ENCODE results near the gene MDC1. TPM values are rescaled to one million over a fixed set of nuclear protein-coding genes. Genes with fewer than 3 reads are reported as not detected.

MDC1 gene
- total RNA-seq, 1 experiment from 2014 or later = 75.8 TPM

- ChIA-PET RAD21 (ENCODE audit: low non-redundant PET in 1 of 2, low total read pairs in 2 of 2, uncharacterized antibody in 2 of 2, unreplicated experiment in 2 of 2) (interaction anchor here in 1 of 2 experiments (0.5 kb wide), 1 partner anchor 188 kb away, joined by 6 read pairs; no protein-coding TSS in a partner anchor), POLR2A (interaction anchor here (0.8 to 16.4 kb wide), 6 partner anchors 10 to 63 kb away, joined by 3 to 680 read pairs (median 4); partner anchors contain the start of gene MDC1), CTCF (no interaction called here)
- H2AFZ ChIP-seq (ENCODE audit: low read depth, low read length, poor library complexity, severe bottlenecking) = no peak overlapping the region
- no peak overlapping the region for H3K27ac ChIP-seq (ENCODE audit: low read depth, low read length)
- no peak overlapping the region for H3K4me2 ChIP-seq (ENCODE audit: low read length)
- H3K79me2 ChIP-seq (ENCODE audit: insufficient read depth, low read length) = peaks cover 7% of the 10 kb centered on the region
- no peak overlapping the region for H3K4me3 ChIP-seq (replicated peaks in 1 of 2; ENCODE audit: low read depth in 1 of 2, low read length in 2 of 2)
- no peaks in the 10 kb centered on the region for H3K27me3 ChIP-seq (ENCODE audit: insufficient read depth, low read length)
- TF ChIP-seq REST (IDR thresholded peaks at IDR 0.05; ENCODE audit: low read depth) = no peak
- TF ChIP-seq SIN3A (IDR thresholded peaks at IDR 0.05; ENCODE audit: low read depth) = no peak
- H3K36me3 ChIP-seq (ENCODE audit: control insufficient read depth in 1 of 2, insufficient read depth in 2 of 2, low read length in 2 of 2) = peaks cover 5 to 7% of the 10 kb centered on the region in 2 experiments; a peak in 1 of 4 replicates
- no TSS peak for BruUV-seq (replicated peaks)
- ATAC-seq (no peak), DNase-seq (ENCODE audit: low read depth, low spot score) (no peak)
- H3K4me1 ChIP-seq (ENCODE audit: control insufficient read depth in 1 of 2, insufficient read depth in 2 of 2, low read length in 2 of 2) = peaks cover 21 to 50% of the 10 kb centered on the region in 2 experiments
- no peaks in the 10 kb centered on the region for H3K9me3 ChIP-seq (ENCODE audit: control insufficient read depth in 1 of 2, insufficient read depth in 1 of 2, low read depth in 1 of 2, low read length in 2 of 2)
- H3K9ac ChIP-seq (ENCODE audit: low read length) = no peak overlapping the region
- intact Hi-C loops (cut with micrococcal nuclease) = no loop called here
- H3K9me2 ChIP-seq (ENCODE audit: insufficient read depth) = no peaks in the 10 kb centered on the region
- no peaks in the 10 kb centered on the region for H4K20me1 ChIP-seq (ENCODE audit: insufficient read depth)
These were observed 21.5 kb upstream of the MDC1 start for GRCh38 chr6:30738532-30738931.

GRCh38 chr6:30735668-30736314 lies 18.7 kb upstream of the MDC1 start:
- intact Hi-C loops (cut with micrococcal nuclease) = no loop called here
- POLR2A ChIA-PET = interaction anchor here (0.7 to 1.5 kb wide), 2 partner anchors 10 to 123 kb away, joined by 3 to 4 read pairs; no protein-coding TSS in a partner anchor
- DNase-seq (ENCODE audit: low read depth, low spot score) (no peak), ATAC-seq (no peak)
- RAD21 ChIA-PET (ENCODE audit: low non-redundant PET in 1 of 2, low total read pairs in 2 of 2, uncharacterized antibody in 2 of 2, unreplicated experiment in 2 of 2) = no interaction called here
- H3K27me3 ChIP-seq (ENCODE audit: insufficient read depth, low read length) = no peaks in the 10 kb centered on the region
- no peak overlapping the region for H2AFZ ChIP-seq (ENCODE audit: low read depth, low read length, poor library complexity, severe bottlenecking)
- H3K79me2 ChIP-seq (ENCODE audit: insufficient read depth, low read length) = no peaks in the 10 kb centered on the region
- no peak overlapping the region for H3K9ac ChIP-seq (ENCODE audit: low read length)
- H3K36me3 ChIP-seq (ENCODE audit: control insufficient read depth in 1 of 2, insufficient read depth in 2 of 2, low read length in 2 of 2) = peaks cover 2 to 3% of the 10 kb centered on the region in 2 experiments; a peak in 1 of 4 replicates
- no peak overlapping the region for H3K4me2 ChIP-seq (ENCODE audit: low read length)
- no peaks in the 10 kb centered on the region for H3K9me3 ChIP-seq (ENCODE audit: control insufficient read depth in 1 of 2, insufficient read depth in 1 of 2, low read depth in 1 of 2, low read length in 2 of 2)
- H4K20me1 ChIP-seq (ENCODE audit: insufficient read depth) = no peaks in the 10 kb centered on the region
- CTCF ChIA-PET = interaction anchor here (1.1 kb wide), 1 partner anchor 254 kb away, joined by 3 read pairs; no protein-coding TSS in a partner anchor
- H3K4me3 ChIP-seq (replicated peaks in 1 of 2; ENCODE audit: low read depth in 1 of 2, low read length in 2 of 2) = no peak overlapping the region
- no TSS peak for BruUV-seq (replicated peaks)
- peaks cover 20 to 36% of the 10 kb centered on the region in 2 experiments for H3K4me1 ChIP-seq (ENCODE audit: control insufficient read depth in 1 of 2, insufficient read depth in 2 of 2, low read length in 2 of 2)
- TF ChIP-seq ATF3 (IDR thresholded peaks at IDR 0.05) = no peak
- TF ChIP-seq ELF1 (IDR thresholded peaks at IDR 0.05; ENCODE audit: borderline replicate concordance, low read depth) = no peak
- TF ChIP-seq TCF7L2 (IDR thresholded peaks at IDR 0.05; ENCODE audit: borderline replicate concordance, extremely low read depth, insufficient read depth, insufficient read length) = no peak
- H3K27ac ChIP-seq (ENCODE audit: low read depth, low read length) = no peak overlapping the region
- H3K9me2 ChIP-seq (ENCODE audit: insufficient read depth) = no peaks in the 10 kb centered on the region
